Large intestine (tissue), 3 donors: ENCODE measurements around the gene CFAP141. TPM values are rescaled to one million over a fixed set of nuclear protein-coding genes. Genes with fewer than 3 reads are reported as not detected.

Experiments used
- DNase-seq, 2 donors: peaks; one replicate each; pipeline versions ENCODE4 v3.0.0 to v3.0.0-alpha.2; 2013
- H3K27ac ChIP-seq: one replicate; pipeline ENCODE4 v1.5.1; 2013; ENCODE audit warnings: low read length
- H3K27me3 ChIP-seq: 2 replicates; pipeline ENCODE4 v1.6.1; 2013; ENCODE audit warnings: low read length; ENCODE audit not compliant: control insufficient read depth, insufficient read depth
- H3K36me3 ChIP-seq: 2 replicates; pipeline ENCODE4 v1.6.1; 2013; ENCODE audit warnings: low read length; ENCODE audit not compliant: control insufficient read depth, insufficient read depth
- H3K4me1 ChIP-seq: one replicate; pipeline ENCODE4 v1.6.1; 2013; ENCODE audit warnings: low read length; ENCODE audit not compliant: control insufficient read depth, insufficient read depth
- H3K4me3 ChIP-seq: one replicate; pipeline ENCODE4 v1.5.1; 2013; ENCODE audit warnings: low read length
- H3K9me3 ChIP-seq: one replicate; pipeline ENCODE4 v1.6.1; 2013; ENCODE audit warnings: mild to moderate bottlenecking, low read depth, low read length, moderate library complexity; ENCODE audit not compliant: control insufficient read depth
- WGBS: methylation state at CpG from one replicate; pipeline ENCODE4 v1.1.5; 2013; ENCODE audit warnings: low lambda C conversion rate; ENCODE audit not compliant: insufficient coverage; 5-methylcytosine and 5-hydroxymethylcytosine counted together
- polyA plus RNA-seq: library from polyadenylated mRNA; unstranded; fragments of 120-200 nt; gene quantifications from one replicate; pipeline ENCODE4 v1.2.1, GENCODE V29; 2013

CFAP141 gene
- polyA plus RNA-seq, 1 donor: not detected

GRCh38 chr1:154225370-154225769 is 19.2 kb upstream of the CFAP141 start:
- Histone ChIP-seq H3K9me3 (no peaks in the 10 kb centered on the region), H3K27ac (no peak overlapping the region), H3K4me3 (no peak overlapping the region), H3K36me3 (peaks cover 42% of the 10 kb centered on the region), H3K4me1 (peaks cover 8% of the 10 kb centered on the region), H3K27me3 (no peaks in the 10 kb centered on the region)
- 100% methylated on average over 1 of the region's 2 CpGs for WGBS
- DNase-seq: no peak

GRCh38 chr1:154223621-154224020 is 17.5 kb upstream of the CFAP141 start:
- H3K27me3 ChIP-seq: no peaks in the 10 kb centered on the region
- WGBS: no CpG with 5 or more reads among the region's 2 CpGs
- H3K4me3 ChIP-seq: no peak overlapping the region
- peaks cover 12% of the 10 kb centered on the region for H3K4me1 ChIP-seq
- H3K27ac ChIP-seq: no peak overlapping the region
- H3K36me3 ChIP-seq: peaks cover 31% of the 10 kb centered on the region
- DNase-seq: no peak
- H3K9me3 ChIP-seq: no peaks in the 10 kb centered on the region

- no peak overlapping the region for H3K4me3 ChIP-seq
- no peak overlapping the region for H3K27ac ChIP-seq
- WGBS: 71% methylated on average over 1 of the region's 1 CpG
- H3K27me3 ChIP-seq: no peaks in the 10 kb centered on the region
- peaks cover 33% of the 10 kb centered on the region for H3K36me3 ChIP-seq
- H3K9me3 ChIP-seq: no peaks in the 10 kb centered on the region
- peaks cover 15% of the 10 kb centered on the region for H3K4me1 ChIP-seq
- peak in 1 of 2 donors; percentile 16 for DNase-seq
These were observed 16.8 kb upstream of the CFAP141 start for GRCh38 chr1:154222918-154223317.

GRCh38 chr1:154222518-154222917 is 16.4 kb upstream of the CFAP141 start:
- WGBS: no CpG with 5 or more reads among the region's 1 CpG
- Histone ChIP-seq H3K4me1 (peaks cover 15% of the 10 kb centered on the region), H3K9me3 (no peaks in the 10 kb centered on the region), H3K36me3 (peaks cover 33% of the 10 kb centered on the region), H3K27me3 (no peaks in the 10 kb centered on the region), H3K4me3 (no peak overlapping the region), H3K27ac (no peak overlapping the region)
- no peak for DNase-seq

DNA sequence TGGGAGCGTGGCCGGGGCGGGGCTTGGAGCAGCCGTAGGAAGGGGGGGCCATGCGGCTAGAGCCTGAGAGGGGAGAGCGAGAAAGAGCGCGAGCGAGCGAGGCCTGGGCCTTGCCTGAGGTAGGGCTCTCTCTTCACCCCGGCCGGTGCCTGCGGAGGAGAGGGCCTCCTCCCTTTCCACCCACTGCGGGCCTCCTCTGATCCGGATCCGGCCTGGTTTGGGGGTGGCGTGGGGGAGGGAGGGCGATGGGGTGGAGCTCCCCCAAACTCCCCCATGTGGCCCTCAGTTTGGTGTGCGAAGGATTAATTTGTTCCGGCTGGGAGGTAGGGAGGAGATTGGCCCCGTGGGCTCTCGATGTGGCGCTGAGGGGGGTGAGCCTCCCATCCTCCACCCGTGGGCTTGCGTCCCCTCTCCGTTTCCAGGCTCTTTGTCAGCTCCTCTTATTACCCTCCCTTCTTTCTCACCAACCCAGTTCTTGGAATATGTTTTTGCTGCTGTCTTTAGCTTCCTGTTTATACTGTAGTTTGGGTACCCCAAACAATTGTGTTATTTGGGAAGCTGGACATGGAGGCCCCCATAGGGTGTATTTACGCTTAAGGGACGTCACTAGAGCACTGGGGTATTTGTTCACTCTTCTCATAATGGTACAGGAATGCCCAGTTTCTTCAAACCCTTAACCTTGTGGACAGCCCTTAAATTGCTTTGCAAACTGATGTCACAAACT is 15.3 kb upstream of the CFAP141 start:
- DNase-seq: peak; percentile 28 to 63
- peaks cover 31% of the 10 kb centered on the region for H3K36me3 ChIP-seq
- no peaks in the 10 kb centered on the region for H3K27me3 ChIP-seq
- H3K27ac ChIP-seq: peak overlapping the region; percentile 91
- WGBS: no CpG with 5 or more reads among the region's 28 CpGs
- H3K4me3 ChIP-seq: peak overlapping the region; percentile 95
- H3K4me1 ChIP-seq: peaks cover 15% of the 10 kb centered on the region
- no peaks in the 10 kb centered on the region for H3K9me3 ChIP-seq

DNA sequence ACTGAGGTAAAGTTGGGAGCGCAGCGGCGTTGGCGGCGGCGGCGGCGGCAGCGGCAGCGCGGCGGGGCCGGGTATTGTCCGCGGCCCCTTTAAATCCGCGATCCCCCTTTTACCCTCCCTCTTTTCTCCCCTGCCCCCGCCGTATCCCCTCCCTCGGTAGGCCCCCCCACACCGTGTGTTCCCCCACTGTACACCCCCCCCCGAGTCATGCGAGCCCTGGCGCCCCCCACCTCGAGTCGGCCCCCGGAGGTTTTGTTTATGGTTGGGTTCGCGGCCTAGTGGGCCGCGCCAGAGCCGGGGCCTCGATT is 14.8 kb upstream of the CFAP141 start:
- no peaks in the 10 kb centered on the region for H3K9me3 ChIP-seq
- peaks cover 28% of the 10 kb centered on the region for H3K36me3 ChIP-seq
- H3K4me1 ChIP-seq: peaks cover 15% of the 10 kb centered on the region
- DNase-seq: no peak
- no peaks in the 10 kb centered on the region for H3K27me3 ChIP-seq
- peak overlapping the region; percentile 91 for H3K27ac ChIP-seq
- peak overlapping the region; percentile 95 for H3K4me3 ChIP-seq
- no CpG with 5 or more reads among the region's 33 CpGs for WGBS

DNA sequence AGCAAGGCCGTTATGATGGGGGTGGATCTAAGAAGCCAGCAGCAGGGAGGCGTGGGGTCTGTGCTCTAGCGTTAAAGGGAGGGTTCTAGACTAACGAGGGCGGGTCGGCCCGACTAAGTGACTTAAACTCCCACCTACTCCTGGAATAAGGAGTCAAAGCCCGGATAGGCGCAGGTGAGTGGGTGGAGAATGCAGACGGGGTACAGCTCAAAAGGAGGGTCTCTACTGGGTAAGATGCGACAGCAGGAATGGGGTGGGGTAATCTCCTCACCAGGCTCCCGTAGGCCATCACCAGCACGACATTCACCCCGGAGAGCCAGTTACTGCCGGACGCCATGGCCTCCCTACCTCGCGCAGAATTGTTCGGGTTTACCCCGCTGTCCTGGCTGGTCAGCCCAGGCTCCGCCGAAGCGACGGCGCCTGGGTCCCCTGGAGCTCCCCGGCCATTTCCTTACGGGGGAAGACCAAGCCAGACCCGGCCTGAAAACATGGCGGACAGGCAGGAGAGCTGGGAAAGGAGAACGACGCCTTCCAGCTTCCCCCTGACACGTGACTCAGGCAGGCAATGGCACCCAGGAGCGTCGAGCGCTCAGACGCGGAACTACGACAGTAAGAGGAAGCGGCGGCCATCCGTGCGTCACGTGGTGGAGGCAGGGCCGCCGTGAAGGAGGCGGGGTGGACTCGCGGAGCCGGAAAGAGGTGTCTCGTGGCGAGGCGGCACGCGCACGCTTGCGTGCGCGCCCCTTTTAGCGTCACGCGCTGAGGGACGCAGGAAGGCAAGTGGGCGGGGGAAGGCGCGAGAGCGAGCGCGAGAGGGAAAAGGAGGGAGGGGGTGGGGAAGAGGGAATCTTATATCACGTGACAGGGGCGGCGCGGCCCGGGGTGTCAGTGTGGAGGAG is 14.2 kb upstream of the CFAP141 start, which contains the start of gene UBAP2L:
Gene UBAP2L (plus strand): TSS at position 885 of the 899 bp plus-strand sequence. CDS start 4,169 bp downstream, outside the sequence.
- Histone ChIP-seq H3K4me1 (peaks cover 15% of the 10 kb centered on the region), H3K9me3 (no peaks in the 10 kb centered on the region), H3K4me3 (peak within 1 kb of the TSS; percentile 95), H3K27ac (peak within 1 kb of the TSS; percentile 93), H3K36me3 (peaks cover 22% of the 10 kb centered on the region), H3K27me3 (no peaks in the 10 kb centered on the region)
- peak; percentile 100 for DNase-seq
- WGBS: no CpG with 5 or more reads among the region's 73 CpGs

GRCh38 chr1:154219541-154219940 is 13.4 kb upstream of the CFAP141 start:
- no CpG with 5 or more reads among the region's 5 CpGs for WGBS

DNA sequence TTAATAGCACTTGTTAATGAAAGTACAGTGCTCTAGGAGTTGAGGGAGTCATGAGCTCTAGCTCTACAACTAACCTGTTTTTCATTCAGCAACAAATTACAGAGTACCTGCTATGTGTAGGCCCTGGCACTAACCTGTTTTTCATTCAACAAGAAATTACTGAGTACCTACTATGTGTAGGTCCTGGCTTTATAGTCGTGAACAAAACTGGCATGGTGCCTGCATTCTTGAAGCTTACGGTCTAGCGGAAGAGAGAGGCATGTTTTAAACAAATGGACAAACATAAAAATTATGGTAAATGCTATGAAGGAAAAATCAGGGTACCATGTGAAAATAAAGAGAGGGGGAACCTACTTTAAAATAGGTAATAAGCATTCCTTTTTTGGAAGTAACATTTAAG is 12.4 kb upstream of the CFAP141 start:
- DNase-seq: no peak
- no peaks in the 10 kb centered on the region for H3K27me3 ChIP-seq
- WGBS: 80% methylated on average over 2 of the region's 3 CpGs
- H3K36me3 ChIP-seq: peaks cover 29% of the 10 kb centered on the region
- H3K4me3 ChIP-seq: peak overlapping the region; percentile 67
- no peak overlapping the region for H3K27ac ChIP-seq
- peaks cover 12% of the 10 kb centered on the region for H3K4me1 ChIP-seq
- H3K9me3 ChIP-seq: no peaks in the 10 kb centered on the region

More at GRCh38 chr1:154219541-154219940, 13.4 kb upstream of the CFAP141 start:
- Histone ChIP-seq H3K27ac (peak overlapping the region; percentile 93), H3K4me3 (peak overlapping the region; percentile 67), H3K27me3 (no peaks in the 10 kb centered on the region), H3K9me3 (no peaks in the 10 kb centered on the region), H3K4me1 (peaks cover 15% of the 10 kb centered on the region), H3K36me3 (peaks cover 20% of the 10 kb centered on the region)
- DNase-seq: peak in 1 of 2 donors; percentile 51

- H3K27me3 ChIP-seq: no peaks in the 10 kb centered on the region
- peaks cover 67% of the 10 kb centered on the region for H3K36me3 ChIP-seq
These were observed 7.1 kb upstream of the CFAP141 start for GRCh38 chr1:154213274-154213673.

More at GRCh38 chr1:154213274-154213673, 7.1 kb upstream of the CFAP141 start:
- Histone ChIP-seq H3K9me3 (no peaks in the 10 kb centered on the region), H3K27ac (no peak overlapping the region), H3K4me3 (no peak overlapping the region), H3K4me1 (no peaks in the 10 kb centered on the region)
- DNase-seq: no peak
- no CpG with 5 or more reads among the region's 1 CpG for WGBS
